HepG2 (cell line): Measurements from ENCODE around the gene AP2A2.

ENCODE experiments used
- CTCF ChIP-seq: sonication (generic); formaldehyde crosslinking; IDR thresholded peaks from 2 replicates; pipeline ENCODE4 v1.5.0; 2020; ENCODE audit warnings: mild to moderate bottlenecking, missing genetic modification reagents, moderate library complexity
- E2F5 ChIP-seq: sonication (generic); formaldehyde crosslinking; conservative IDR thresholded peaks from 2 replicates; pipeline ENCODE4 v1.4.0; 2020; ENCODE audit warnings: missing genetic modification reagents
- EZH2 ChIP-seq: conservative IDR thresholded peaks from 2 replicates; pipeline ENCODE4 v1.6.1; 2012; ENCODE audit warnings: mild to moderate bottlenecking, low read depth, low read length, moderate library complexity
- GMEB1 ChIP-seq: sonication (generic); formaldehyde crosslinking; IDR thresholded peaks from 2 replicates; pipeline ENCODE4 v1.5.1; 2020; ENCODE audit warnings: missing genetic modification reagents, mild to moderate bottlenecking, borderline replicate concordance
- IKZF1 ChIP-seq: fragments of 450-650 bp; IDR thresholded peaks from 2 replicates; pipeline ENCODE4 v1.7.1; 2016
- MAFF ChIP-seq: IDR thresholded peaks from 2 replicates; pipeline ENCODE4 v1.6.1; 2011; ENCODE audit warnings: low read depth, low read length, improper control_type of control experiment
- RERE ChIP-seq: IDR thresholded peaks from 2 replicates; pipeline ENCODE4 v1.6.1; 2016; ENCODE audit warnings: low read depth, missing genetic modification reagents, missing compliant biosample characterization
- REST ChIP-seq, 2 experiments: IDR thresholded peaks; 2 replicates each; pipeline ENCODE4 v1.6.1; 2011 to 2012; ENCODE audit warnings: low read length in 2 of 2, borderline replicate concordance in 1 of 2, low read depth in 1 of 2, mild to moderate bottlenecking in 1 of 2, moderate library complexity in 1 of 2
- SETDB1 ChIP-seq: sonication (generic); formaldehyde crosslinking; IDR thresholded peaks from 2 replicates; pipeline ENCODE4 v1.5.1; 2020; ENCODE audit warnings: missing genetic modification reagents, mild to moderate bottlenecking, borderline replicate concordance
- ZBTB34 ChIP-seq: sonication (generic); formaldehyde crosslinking; IDR thresholded peaks from 2 replicates; pipeline ENCODE4 v1.8.0; 2022; ENCODE audit warnings: mild to moderate bottlenecking, missing genetic modification reagents
- ZBTB49 ChIP-seq: sonication (generic); formaldehyde crosslinking; IDR thresholded peaks from 2 replicates; pipeline ENCODE4 v1.4.0; 2020; ENCODE audit warnings: missing genetic modification reagents, borderline replicate concordance
- ZBTB8A ChIP-seq: sonication (generic); formaldehyde crosslinking; IDR thresholded peaks from 2 replicates; pipeline ENCODE4 v1.4.0; 2020; ENCODE audit warnings: mild to moderate bottlenecking, low read depth, missing genetic modification reagents, borderline replicate concordance

GRCh38 chr11:963852-964251 is 38.2 kb downstream of the AP2A2 start:
- TF ChIP-seq GMEB1 (CRISPR knock-in tag) (no peak), SETDB1 (CRISPR knock-in tag) (no peak), E2F5 (CRISPR knock-in tag) (no peak), CTCF (CRISPR knock-in tag) (no peak), REST (IDR thresholded peaks at IDR 0.05; ENCODE audit: borderline replicate concordance in 1 of 2, low read depth in 1 of 2, low read length in 2 of 2) (no peak), ZBTB34 (CRISPR knock-in tag) (no peak), MAFF (no peak), ZBTB49 (no peak), EZH2 (no peak), IKZF1 (no peak), RERE (CRISPR knock-in tag) (no peak), ZBTB8A (CRISPR knock-in tag) (no peak)
